Cerebellar nuclear complex (tissue), 1 donor: Measurements from ENCODE around the gene TANC2.
"Not testable (repeated sequence)": the region's sequence is repeated elsewhere in the genome, so short reads cannot be mapped to it uniquely, and the experiment has no call there.

Experiments used
- DNase-seq, 2 experiments: peaks; one replicate each; lab custom pipeline; 2025; lab: John Stamatoyannopoulos, UW

TANC2 gene

DNA sequence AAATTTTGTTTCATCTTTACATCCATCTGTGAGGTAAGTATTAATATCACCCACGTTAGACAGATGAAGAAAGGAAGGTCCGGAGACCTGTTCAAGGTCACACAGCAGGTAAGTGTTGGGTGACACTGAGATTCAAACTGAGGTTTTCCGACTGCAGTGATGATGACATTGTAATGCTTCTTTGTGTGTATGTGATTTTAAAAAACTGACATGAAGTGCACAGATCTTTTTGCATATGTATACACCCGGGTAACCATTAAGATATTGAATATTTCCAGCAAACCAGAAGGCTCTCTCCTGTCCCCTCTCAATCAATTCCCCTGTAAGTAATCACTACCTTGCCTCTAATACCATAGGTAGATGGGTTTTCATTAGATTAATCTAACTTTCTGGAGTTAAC is 1.5 kb upstream of the TANC2 start:
- DNase-seq = no peak

DNA sequence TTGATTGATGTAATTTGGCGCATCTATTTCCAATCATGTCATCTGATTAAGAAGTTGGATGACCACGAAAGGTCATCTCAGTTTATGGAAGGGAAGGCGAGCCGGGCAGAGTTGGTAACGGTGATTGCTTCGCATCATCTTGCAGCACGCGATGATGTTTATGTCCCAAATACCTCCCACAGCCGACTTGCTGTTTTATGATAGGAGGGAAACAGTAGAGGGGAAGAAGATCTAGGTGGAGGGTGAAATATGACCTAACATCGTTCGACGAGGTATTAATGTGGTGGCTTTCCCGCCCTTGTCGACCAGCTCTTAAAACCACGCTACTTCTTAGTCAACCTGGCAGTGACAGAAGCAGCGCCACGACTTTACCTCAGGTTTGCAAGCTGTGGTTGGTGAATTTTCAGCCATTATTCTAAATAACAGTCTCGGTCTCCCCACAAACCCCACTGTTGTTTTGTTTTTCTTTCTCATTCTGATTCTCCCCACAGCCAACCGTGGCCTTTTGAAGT is 805 bp upstream of the TANC2 start:
- no peak for DNase-seq

DNA sequence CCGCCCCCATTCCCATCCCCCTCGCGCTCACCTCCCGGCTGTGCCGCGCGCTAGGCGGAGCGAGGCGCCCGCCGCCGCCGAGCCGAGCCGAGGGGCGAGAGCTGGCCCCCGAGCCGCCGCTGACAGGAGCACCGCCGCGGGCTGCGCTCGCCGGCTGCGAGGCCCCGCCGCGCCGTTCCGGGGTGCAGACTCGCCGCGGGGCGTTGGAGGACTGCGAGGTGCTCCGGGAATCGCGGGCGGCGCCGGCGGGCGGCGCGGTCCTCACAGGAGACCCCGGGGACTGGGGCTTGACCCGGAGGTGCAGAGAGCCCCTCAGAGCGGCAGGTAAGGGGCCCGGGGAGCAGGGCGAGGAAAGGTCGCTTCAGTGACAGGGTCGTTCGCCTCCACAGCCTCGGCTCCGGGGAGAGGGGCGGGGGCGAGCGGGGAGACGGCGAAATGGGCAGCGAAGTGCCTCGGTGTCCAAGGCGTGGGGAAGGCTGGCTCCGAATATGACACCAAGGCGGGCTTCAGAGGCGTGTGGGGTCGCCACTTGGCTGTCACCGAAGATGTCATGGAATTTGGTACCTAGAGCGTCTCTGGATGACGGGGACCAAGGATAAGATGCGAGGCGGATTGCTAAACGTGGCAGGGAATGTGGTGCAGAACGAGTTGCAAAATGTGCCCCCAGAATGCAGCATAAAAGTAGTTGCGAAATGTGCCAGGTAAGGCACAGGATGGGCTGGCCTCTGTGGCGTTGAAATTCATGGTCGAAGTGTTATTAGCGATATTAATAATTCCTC is 580 bp downstream of the TANC2 start:
- no peak for DNase-seq

DNA sequence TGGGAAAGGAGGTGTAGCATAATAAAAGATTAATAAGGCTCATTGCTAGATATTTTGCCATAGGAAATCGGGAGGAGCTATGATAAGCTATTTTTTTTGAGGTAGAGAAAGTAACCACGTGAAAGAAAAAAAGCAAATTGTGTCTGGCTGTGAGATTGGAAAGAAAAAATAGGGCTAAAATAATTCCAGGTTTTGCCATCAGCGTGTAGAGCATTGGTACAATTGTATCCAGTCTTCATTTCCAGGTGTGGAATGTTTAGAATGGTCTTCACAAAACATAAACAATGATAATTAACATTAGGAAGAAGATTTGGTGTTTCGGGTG is 1.1 kb downstream of the TANC2 start:
- no peak for DNase-seq

- no peak for DNase-seq
These were observed 2.4 kb downstream of the TANC2 start for GRCh38 chr17:62968445-62968923.

- no peak for DNase-seq
These were observed 4.6 kb downstream of the TANC2 start for GRCh38 chr17:62970610-62971009.

DNA sequence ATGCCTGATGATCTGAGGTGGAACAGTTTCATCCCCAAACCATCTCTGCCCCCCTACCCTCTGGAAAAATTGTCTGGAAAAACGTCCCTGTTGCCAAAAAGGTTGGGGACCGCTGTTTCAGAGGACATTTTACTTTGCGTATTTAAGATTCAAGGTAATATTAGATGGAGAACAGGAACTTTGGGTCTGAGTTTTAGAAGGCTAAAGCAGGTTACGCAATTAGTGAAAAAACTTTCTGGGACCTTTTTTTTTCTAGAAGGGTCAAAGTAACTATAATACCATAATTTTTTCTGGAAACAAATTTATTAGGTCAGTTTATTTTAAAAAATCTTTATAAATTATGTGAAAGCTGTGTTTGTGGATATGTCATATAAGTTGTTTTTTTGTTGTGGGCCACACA is 5.8 kb downstream of the TANC2 start:
- no peak for DNase-seq

GRCh38 chr17:62974788-62975187 is 8.8 kb downstream of the TANC2 start:
- DNase-seq = no peak

DNA sequence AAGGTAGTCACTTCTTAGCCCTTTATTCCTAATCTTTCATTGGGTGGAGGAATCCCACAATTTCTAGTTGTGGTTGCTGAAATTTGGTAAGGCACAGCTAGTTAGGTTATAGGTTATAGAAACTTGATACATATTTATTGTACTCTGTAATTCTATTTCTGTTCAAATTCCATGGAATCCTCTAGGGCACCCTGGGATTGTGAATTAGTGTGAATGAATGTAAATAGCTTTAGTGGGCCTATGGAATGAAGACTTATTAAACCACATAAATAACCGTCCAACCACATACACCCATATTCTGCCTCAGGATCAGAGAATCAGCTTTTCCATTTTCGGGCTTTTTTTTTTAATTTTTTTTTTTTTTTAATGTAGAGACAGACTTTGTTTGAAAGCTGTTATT is 9.2 kb downstream of the TANC2 start:
- no peak for DNase-seq

DNA sequence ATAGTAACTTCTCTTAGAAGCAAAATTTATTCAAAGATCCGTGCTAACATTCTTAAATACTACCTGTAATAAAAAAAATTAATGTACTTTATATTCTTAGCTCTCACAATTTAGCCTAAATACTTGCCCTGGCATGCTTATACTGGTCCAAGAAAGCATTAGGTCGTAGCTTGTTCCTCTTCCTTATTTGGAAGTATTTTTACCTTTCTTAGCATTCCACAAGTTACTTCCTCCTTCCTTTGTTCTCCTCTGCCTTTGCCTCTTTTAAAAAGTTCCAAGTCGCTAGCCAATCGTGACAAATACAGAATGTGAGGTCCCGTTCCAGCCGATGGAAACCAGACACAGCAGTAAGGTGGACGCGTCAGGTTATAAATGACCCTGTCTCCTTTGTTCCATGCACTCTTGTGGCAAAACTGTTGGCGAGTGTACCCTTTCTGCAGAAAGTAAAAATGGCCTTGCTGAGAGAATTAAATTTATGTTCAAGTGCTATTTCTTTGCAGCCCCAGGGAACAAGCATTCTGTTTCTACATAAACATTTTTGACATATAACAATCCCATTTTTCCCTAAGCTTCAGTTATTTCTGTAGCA is 10.7 kb downstream of the TANC2 start:
- DNase-seq = not testable (repeated sequence)

DNA sequence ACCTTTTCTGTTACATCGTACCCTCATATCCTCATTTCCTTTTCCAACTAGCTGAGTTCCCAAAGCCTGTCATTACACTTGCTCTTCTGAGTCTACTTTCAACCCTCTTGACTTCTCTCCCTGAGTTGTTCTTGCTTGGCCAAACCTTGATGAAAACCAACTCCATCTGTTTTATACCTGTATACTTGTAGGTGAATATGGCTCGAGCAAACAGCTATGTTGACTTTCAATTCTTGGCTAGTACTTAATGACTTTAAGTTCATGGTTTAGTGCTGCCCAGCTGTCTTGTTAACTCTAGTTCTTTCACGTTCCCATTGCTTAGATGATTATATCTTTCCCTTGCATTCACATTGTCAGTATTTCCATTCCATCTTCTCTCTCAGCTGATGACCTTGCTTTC is 14.8 kb downstream of the TANC2 start:
- no peak for DNase-seq

GRCh38 chr17:62981933-62982332 is 15.9 kb downstream of the TANC2 start:
- DNase-seq = no peak

- no peak for DNase-seq
These were observed 18.8 kb downstream of the TANC2 start for GRCh38 chr17:62984801-62985200.

- DNase-seq = no peak
These were observed 20.5 kb downstream of the TANC2 start for GRCh38 chr17:62986549-62986948.

DNA sequence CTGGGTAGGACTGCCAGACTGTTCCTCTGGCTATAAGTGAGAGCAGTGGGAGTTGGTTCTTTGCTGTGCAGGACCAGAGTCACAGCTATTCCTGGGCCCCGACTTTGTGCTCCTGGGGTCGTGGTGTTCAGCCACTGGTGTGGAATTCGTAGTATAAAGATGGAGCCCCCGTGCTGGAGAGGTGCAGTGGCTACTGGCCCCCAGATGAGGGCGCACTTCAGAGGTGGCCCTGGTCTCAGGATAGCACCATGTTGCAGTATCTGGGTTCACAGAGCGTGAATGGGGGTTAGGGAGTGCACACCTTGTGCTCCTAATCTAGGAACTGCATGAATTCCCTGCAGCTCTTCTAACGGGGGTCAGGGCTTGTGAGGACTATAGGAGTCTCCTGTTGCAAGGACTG is 21.1 kb downstream of the TANC2 start:
- no peak for DNase-seq

DNA sequence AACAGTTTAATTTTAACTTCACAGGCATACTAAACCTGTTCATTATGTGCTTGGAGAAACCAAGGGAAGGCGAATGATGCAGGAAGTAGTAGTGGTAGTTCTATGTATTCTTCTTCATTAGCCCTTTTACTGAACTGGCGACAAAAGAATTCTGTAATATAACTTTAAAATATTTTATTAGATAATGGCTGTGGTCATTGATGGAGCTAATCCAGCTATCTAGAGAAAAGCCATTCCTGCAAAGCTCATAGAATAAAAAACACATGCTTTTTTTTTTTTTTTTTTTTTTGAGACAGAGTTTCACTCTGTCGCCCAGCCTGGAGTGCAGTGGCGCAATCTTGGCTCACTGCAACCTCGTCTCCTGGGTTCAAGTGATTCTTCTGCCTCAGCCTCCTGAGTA is 23.5 kb downstream of the TANC2 start:
- DNase-seq = no peak

DNA sequence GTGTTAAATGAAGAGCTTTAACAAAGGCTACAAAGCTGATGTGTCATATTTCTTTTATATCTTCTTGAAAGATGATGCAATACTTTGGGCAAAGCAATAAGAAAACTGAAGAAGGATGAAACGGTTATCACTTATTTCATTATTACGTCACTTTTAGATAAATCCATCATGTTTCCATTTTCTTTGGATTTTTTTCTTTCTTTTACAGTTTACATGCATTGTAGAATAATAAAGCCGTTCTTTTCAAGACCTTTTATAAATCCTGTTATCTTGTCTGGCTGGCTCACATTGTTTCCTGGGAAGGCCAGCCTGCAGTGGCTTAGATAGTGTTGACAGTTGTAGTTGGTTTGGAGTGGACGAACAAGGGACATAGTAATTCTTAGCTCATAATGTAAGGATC is 28.9 kb downstream of the TANC2 start:
- no peak for DNase-seq

- no peak for DNase-seq
These were observed 29.4 kb downstream of the TANC2 start for GRCh38 chr17:62995377-62995885.

DNA sequence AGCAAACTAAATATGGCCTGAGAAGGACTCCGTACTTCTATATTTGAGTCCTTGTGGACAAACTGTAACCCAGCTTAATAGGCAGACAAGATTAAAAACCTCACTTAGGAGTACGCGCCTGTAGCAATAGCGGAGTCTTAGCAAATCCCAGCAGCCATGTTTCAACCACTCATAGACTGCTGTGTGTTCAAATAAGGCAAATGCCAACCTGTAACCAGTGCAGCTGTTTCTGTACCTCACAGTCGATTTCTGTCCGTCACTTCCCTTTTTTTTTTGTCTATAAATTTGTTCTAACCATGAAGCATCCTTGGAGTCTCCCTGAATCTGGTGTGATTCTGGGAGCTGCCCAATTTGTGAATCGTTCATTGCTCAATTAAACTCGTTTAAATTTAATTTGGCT is 30.2 kb downstream of the TANC2 start:
- no peak for DNase-seq

GRCh38 chr17:62998166-62998565 is 32.1 kb downstream of the TANC2 start:
- no peak for DNase-seq

DNA sequence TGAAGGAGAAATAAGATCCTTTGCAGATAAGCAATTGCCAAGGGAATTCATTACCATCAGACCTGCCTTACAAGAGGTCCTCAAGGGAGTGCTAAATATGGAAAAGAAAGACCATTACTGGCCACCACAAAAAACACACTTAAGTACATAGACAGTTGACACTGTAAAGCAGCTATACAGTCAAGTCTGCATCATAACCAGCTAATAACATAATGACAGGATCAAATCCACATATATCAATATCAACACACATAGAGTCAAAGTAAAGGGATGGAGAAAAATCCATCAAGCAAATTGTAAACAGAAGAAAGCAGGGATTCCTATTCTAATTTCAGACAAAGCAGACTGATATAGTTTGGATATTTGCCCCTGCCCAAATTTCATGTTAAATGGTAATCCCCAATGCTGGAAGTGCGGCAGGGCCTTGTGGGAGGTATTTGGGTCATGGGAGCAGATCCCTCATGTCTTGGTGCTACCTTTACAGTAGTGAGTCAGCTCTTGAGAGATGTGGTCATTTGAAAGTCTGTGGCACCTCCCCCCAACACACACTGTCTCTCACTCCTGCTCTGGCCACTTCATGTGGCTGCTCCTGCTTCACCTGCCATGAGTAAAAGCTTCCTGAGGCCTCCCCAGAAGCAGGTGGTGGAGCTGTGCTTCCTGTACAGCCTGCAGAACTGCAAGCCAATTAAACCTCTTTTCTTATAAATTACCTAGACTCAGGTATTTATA is 32.8 kb downstream of the TANC2 start:
- DNase-seq = no peak

DNA sequence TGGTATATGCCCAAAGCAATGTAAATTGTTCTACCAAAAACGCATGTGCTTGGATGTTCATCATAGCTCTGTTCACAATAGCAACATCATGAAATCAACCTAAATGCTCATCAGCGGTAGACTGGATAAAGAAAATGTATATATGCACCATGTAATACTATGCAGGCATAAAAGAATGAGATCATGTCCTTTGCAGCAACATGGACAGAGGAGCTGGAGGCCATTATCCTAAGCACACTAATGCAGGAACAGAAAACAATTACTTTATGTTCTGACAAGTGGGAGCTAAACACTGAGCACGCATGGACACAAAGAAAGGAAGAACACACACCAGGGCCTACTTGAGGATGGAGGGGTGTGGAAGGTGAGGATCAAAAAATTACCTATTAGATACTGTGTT is 33.7 kb downstream of the TANC2 start:
- no peak for DNase-seq
